ENCODE data around the gene RAB28. TPM values are rescaled to one million over a fixed set of nuclear protein-coding genes. Genes with fewer than 3 reads are reported as not detected.

The RAB28 gene
- total RNA-seq, 2 experiments from 2014 or later = 23.0 to 30.8 TPM

GRCh38 chr4:13427599-13428325 lies 56.4 kb downstream of the RAB28 start:
- DNase-seq (ENCODE audit: low spot score) = no peak
- intact Hi-C loops (cut with micrococcal nuclease; ENCODE audit: unreplicated experiment) = no loop called here
- Histone ChIP-seq H3K4me2 (ENCODE audit: low read length) (no peak overlapping the region), H3K27ac (ENCODE audit: low read depth, low read length, poor library complexity, severe bottlenecking) (no peak overlapping the region), H3K9me3 (ENCODE audit: low read length) (no peaks in the 10 kb centered on the region), H3K79me2 (ENCODE audit: insufficient read depth, low read depth, low read length) (no peaks in the 10 kb centered on the region), H3K4me1 (ENCODE audit: insufficient read depth, low read length, poor library complexity, severe bottlenecking) (no peaks in the 10 kb centered on the region), H3K4me3 (ENCODE audit: low read depth, low read length, poor library complexity, severe bottlenecking) (no peak overlapping the region), H3K36me3 (ENCODE audit: insufficient read depth, low read length) (no peaks in the 10 kb centered on the region), H4K20me1 (ENCODE audit: insufficient read depth, low read length) (peaks cover 6% of the 10 kb centered on the region; the same call in 1 of the 2 replicates), H3K9me2 (ENCODE audit: insufficient read depth, low read length) (no peaks in the 10 kb centered on the region), H2AFZ (ENCODE audit: low read length) (no peak overlapping the region)
- CTCF ChIA-PET (ENCODE audit: unreplicated experiment) = no interaction called here
- POLR2A ChIA-PET = interaction anchor here (0.9 kb wide), 1 partner anchor 50 kb away, joined by 3 read pairs; no protein-coding TSS in a partner anchor
- BruUV-seq (replicated peaks) = no TSS peak
- TF ChIP-seq CTCF (conservative IDR thresholded peaks at IDR 0.05; ENCODE audit: low read length) = no peak
- no peak for TF ChIP-seq EZH2phosphoT487 (IDR thresholded peaks at IDR 0.05; ENCODE audit: borderline replicate concordance, low read depth, low read length)

GRCh38 chr4:13415068-13415785 lies 68.9 kb downstream of the RAB28 start:
- H3K4me3 ChIP-seq (ENCODE audit: low read depth, low read length, poor library complexity, severe bottlenecking) = no peak overlapping the region
- no peak overlapping the region for H3K27ac ChIP-seq (ENCODE audit: low read depth, low read length, poor library complexity, severe bottlenecking)
- no peaks in the 10 kb centered on the region for H4K20me1 ChIP-seq (ENCODE audit: insufficient read depth, low read length)
- no peak for DNase-seq (ENCODE audit: low spot score)
- intact Hi-C loops (cut with micrococcal nuclease; ENCODE audit: unreplicated experiment) = no loop called here
- no peak overlapping the region for H3K4me2 ChIP-seq (ENCODE audit: low read length)
- no peak overlapping the region for H2AFZ ChIP-seq (ENCODE audit: low read length)
- ChIA-PET POLR2A (interaction anchor here (1.5 kb wide), 1 partner anchor 10 kb away, joined by 3 read pairs; no protein-coding TSS in a partner anchor), CTCF (ENCODE audit: unreplicated experiment) (no interaction called here)
- no TSS peak for BruUV-seq (replicated peaks)
- H3K4me1 ChIP-seq (ENCODE audit: insufficient read depth, low read length, poor library complexity, severe bottlenecking) = no peaks in the 10 kb centered on the region
- H3K9me2 ChIP-seq (ENCODE audit: insufficient read depth, low read length) = no peaks in the 10 kb centered on the region
- H3K36me3 ChIP-seq (ENCODE audit: insufficient read depth, low read length) = no peaks in the 10 kb centered on the region
- H3K9me3 ChIP-seq (ENCODE audit: low read length) = no peaks in the 10 kb centered on the region
- H3K79me2 ChIP-seq (ENCODE audit: insufficient read depth, low read depth, low read length) = no peaks in the 10 kb centered on the region
- TF ChIP-seq EZH2phosphoT487 (IDR thresholded peaks at IDR 0.05; ENCODE audit: borderline replicate concordance, low read depth, low read length) (no peak), CTCF (conservative IDR thresholded peaks at IDR 0.05; ENCODE audit: low read length) (no peak)
